Aorta (tissue), 5 donors: ENCODE measurements around the gene KLHL29. TPM values are rescaled to one million over a fixed set of nuclear protein-coding genes. Genes with fewer than 3 reads are reported as not detected.

Experiments used
- ATAC-seq: fragments of 200-7000 bp; cut with Tn5 transposase; one replicate; pipeline ENCODE4 v1.9.1; 2022; ENCODE audit warnings: moderate library complexity; ENCODE audit not compliant: low FRiP score
- DNase-seq, 2 donors: peaks; one replicate each; pipeline ENCODE4 v3.0.0-alpha.2; 2020
- H3K27ac ChIP-seq, 2 donors: one replicate each; pipeline ENCODE4 v1.5.1; 2013; ENCODE audit warnings: low read length in 2 of 2, mild to moderate bottlenecking in 2 of 2, moderate library complexity in 2 of 2, control low read depth in 1 of 2, inconsistent platforms in 1 of 2, low read depth in 1 of 2
- H3K27me3 ChIP-seq, 2 donors: one replicate each; pipeline ENCODE4 v1.6.1; 2013; ENCODE audit warnings: control low read depth in 1 of 2, low read length in 1 of 2, mild to moderate bottlenecking in 1 of 2, moderate library complexity in 1 of 2; ENCODE audit not compliant: insufficient read depth in 2 of 2, control insufficient read depth in 1 of 2
- H3K36me3 ChIP-seq, 2 donors: one replicate each; pipeline ENCODE4 v1.6.1; 2013; ENCODE audit warnings: control low read depth in 1 of 2, low read length in 1 of 2, mild to moderate bottlenecking in 1 of 2; ENCODE audit not compliant: insufficient read depth in 2 of 2, control insufficient read depth in 1 of 2
- H3K4me1 ChIP-seq, 2 donors: one replicate each; pipeline ENCODE4 v1.6.1; 2013; ENCODE audit warnings: low read length in 2 of 2, control low read depth in 1 of 2, mild to moderate bottlenecking in 1 of 2, moderate library complexity in 1 of 2; ENCODE audit not compliant: insufficient read depth in 2 of 2, control insufficient read depth in 1 of 2
- H3K4me3 ChIP-seq, 2 donors: one replicate each; pipeline ENCODE4 v1.5.1; 2013; ENCODE audit warnings: low read length in 2 of 2, control low read depth in 1 of 2, mild to moderate bottlenecking in 1 of 2
- H3K9me3 ChIP-seq: one replicate; pipeline ENCODE4 v1.6.1; 2013; ENCODE audit warnings: mild to moderate bottlenecking, low read length; ENCODE audit not compliant: control insufficient read depth
- WGBS, 2 donors: extraction: QIAGEN DNeasy Blood & Tissue Kit; methylation state at CpG; one replicate each; pipeline ENCODE4 v1.1.7; 2013; 5-methylcytosine and 5-hydroxymethylcytosine counted together
- intact Hi-C, 2 donors: fragments of 100-400 bp; cut with DNase I; formaldehyde crosslinking; loops; one replicate each; pipeline versions ENCODE4 v1.14.2 to v1.15.0; 2022
- polyA plus RNA-seq, 2 donors: library from polyadenylated mRNA; stranded (reverse); fragments of 200-250 nt; gene quantifications; one replicate each; pipeline ENCODE4 v1.2.3, GENCODE V29; 2013
- total RNA-seq, 2 donors: library from RNA; stranded (reverse); fragmentation: NEBNext Ultra II Directional; extraction: Animal tissue kit (Norgen Biotek cat#: 25700); gene quantifications; one replicate each; pipeline ENCODE4 v1.2.1, GENCODE V29; 2021
- donor health status: healthy with polysubstance abuse.
- donor health status: Bipolar disorder and iron deficiency.
- donor health status: DM: no; HTN: no; CAD: no.
- donor health status: DM: no; HTN: no; CAD: no.
- donor health status: DM: yes; HTN: yes; CAD: no.

KLHL29 gene
- total and polyA plus RNA-seq, 4 donors: 0.75 to 13.4 (median 8.1) TPM

DNA sequence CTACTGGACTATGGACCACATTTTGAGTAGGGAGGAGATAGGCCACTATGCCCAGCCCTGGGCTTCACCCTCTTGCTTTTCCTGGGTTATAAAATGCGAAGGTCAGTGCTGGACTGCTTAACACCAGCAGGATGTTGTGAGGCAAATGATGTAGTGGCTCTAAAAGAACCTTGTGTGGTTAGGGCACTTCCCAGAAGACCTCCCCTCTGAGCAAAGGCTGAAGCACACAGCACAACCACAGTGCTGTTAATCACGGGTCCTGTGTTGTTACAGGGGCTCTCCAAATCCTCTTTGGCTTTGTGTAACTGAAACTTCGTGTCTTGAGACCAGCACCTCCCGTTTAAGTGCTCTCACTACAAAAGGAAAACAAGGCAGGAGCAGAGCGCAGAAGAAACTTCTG is 166.9 kb downstream of the KLHL29 start:
- ATAC-seq (no peak), DNase-seq (no peak)
- WGBS, 2 donors: 95% methylated on average over 5 of the region's 5 CpGs
- Histone ChIP-seq H3K9me3 (no peaks in the 10 kb centered on the region), H3K4me1 (no peaks in the 10 kb centered on the region), H3K27me3 (no peaks in the 10 kb centered on the region), H3K27ac (no peak overlapping the region), H3K4me3 (no peak overlapping the region), H3K36me3 (no peaks in the 10 kb centered on the region)
- intact Hi-C loops: no loop called here

GRCh38 chr2:23553561-23553960 is 168.6 kb downstream of the KLHL29 start:
- intact Hi-C loops: no loop called here
- 93 to 94% methylated on average over 10 of the region's 10 CpGs for WGBS, 2 donors

DNA sequence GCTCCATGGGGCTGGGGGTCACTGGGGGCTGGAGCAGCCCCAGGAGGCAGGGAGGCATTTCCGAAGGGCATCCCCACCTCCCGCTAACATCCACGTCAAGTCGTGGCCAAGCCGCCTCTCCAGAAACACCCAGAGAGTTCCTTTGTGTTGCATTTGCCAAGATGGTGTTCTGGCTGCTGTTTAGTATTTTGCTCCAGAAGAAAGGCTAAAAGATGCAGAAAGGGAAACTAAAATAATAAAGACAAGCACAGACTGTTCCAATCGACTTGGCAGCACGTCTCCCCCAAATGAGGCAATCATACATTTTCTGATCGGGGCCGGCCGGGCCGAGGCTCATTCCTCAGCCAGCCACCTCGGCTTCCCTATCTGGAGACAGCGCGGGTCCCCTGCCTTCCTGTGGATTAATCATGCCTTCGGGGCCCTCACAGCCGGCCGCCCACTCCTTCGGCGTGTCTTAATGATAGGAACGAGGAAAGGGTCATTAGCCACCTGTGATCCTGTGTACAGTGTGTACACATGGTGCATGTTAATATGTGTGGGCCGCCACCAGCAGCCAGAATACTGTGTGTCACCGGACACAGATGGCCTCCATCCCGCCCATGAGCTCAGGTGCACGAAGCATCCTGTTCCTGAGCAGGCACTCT is 169.2 kb downstream of the KLHL29 start:
- ATAC-seq: peak; percentile 69
- WGBS, 2 donors: 53 to 54% methylated on average over 24 of the region's 24 CpGs
- DNase-seq: peak; percentile 61 to 83
- Histone ChIP-seq H3K4me1 (no peaks in the 10 kb centered on the region), H3K27ac (peak overlapping the region in 1 of 2 donors; percentile 37), H3K36me3 (no peaks in the 10 kb centered on the region), H3K27me3 (no peaks in the 10 kb centered on the region), H3K4me3 (no peak overlapping the region), H3K9me3 (no peaks in the 10 kb centered on the region)
- intact Hi-C loops: no loop called here

More at GRCh38 chr2:23553561-23553960, 168.6 kb downstream of the KLHL29 start:
- H3K4me3 ChIP-seq: no peak overlapping the region
- no peaks in the 10 kb centered on the region for H3K36me3 ChIP-seq
- ATAC-seq (no peak), DNase-seq (no peak)
- H3K4me1 ChIP-seq: no peaks in the 10 kb centered on the region
- no peaks in the 10 kb centered on the region for H3K9me3 ChIP-seq
- H3K27me3 ChIP-seq: no peaks in the 10 kb centered on the region
- peak overlapping the region in 1 of 2 donors; percentile 37 for H3K27ac ChIP-seq

- Histone ChIP-seq H3K9me3 (no peaks in the 10 kb centered on the region), H3K36me3 (no peaks in the 10 kb centered on the region), H3K4me3 (no peak overlapping the region), H3K4me1 (no peaks in the 10 kb centered on the region), H3K27ac (no peak overlapping the region), H3K27me3 (no peaks in the 10 kb centered on the region)
- no peak for ATAC-seq
- intact Hi-C loops: no loop called here
- no peak for DNase-seq
- 94 to 95% methylated on average over 11 of the region's 11 CpGs for WGBS, 2 donors
Measured at GRCh38 chr2:23555944-23556343, 171.0 kb downstream of the KLHL29 start.

GRCh38 chr2:23556929-23557328 is 171.9 kb downstream of the KLHL29 start:
- 68 to 76% methylated on average over 9 of the region's 9 CpGs for WGBS, 2 donors
- ATAC-seq: no peak

GRCh38 chr2:23557455-23557854 is 172.5 kb downstream of the KLHL29 start:
- 90 to 91% methylated on average over 9 of the region's 9 CpGs for WGBS, 2 donors

More at GRCh38 chr2:23556929-23557328, 171.9 kb downstream of the KLHL29 start:
- no peaks in the 10 kb centered on the region for H3K27me3 ChIP-seq
- no peak overlapping the region for H3K27ac ChIP-seq
- H3K9me3 ChIP-seq: no peaks in the 10 kb centered on the region
- intact Hi-C loops: no loop called here
- no peak for DNase-seq
- H3K4me1 ChIP-seq: no peaks in the 10 kb centered on the region
- H3K36me3 ChIP-seq: no peaks in the 10 kb centered on the region
- no peak overlapping the region for H3K4me3 ChIP-seq

GRCh38 chr2:23559561-23560239 is 174.7 kb downstream of the KLHL29 start:
- WGBS, 2 donors: 91 to 93% methylated on average over 20 of the region's 20 CpGs
- H3K4me1 ChIP-seq: no peaks in the 10 kb centered on the region
- H3K27me3 ChIP-seq: no peaks in the 10 kb centered on the region
- H3K9me3 ChIP-seq: no peaks in the 10 kb centered on the region
- H3K36me3 ChIP-seq: no peaks in the 10 kb centered on the region
- DNase-seq: no peak
- intact Hi-C loops: loop anchor here in 1 of 2 donors (5.0 kb wide), 1 partner anchor 32 kb away; no protein-coding TSS in a partner anchor
- no peak overlapping the region for H3K27ac ChIP-seq
- H3K4me3 ChIP-seq: no peak overlapping the region
- ATAC-seq: no peak

More at GRCh38 chr2:23557455-23557854, 172.5 kb downstream of the KLHL29 start:
- H3K36me3 ChIP-seq: no peaks in the 10 kb centered on the region
- intact Hi-C loops: no loop called here
- no peaks in the 10 kb centered on the region for H3K9me3 ChIP-seq
- ATAC-seq (no peak), DNase-seq (no peak)
- H3K27ac ChIP-seq: no peak overlapping the region
- no peak overlapping the region for H3K4me3 ChIP-seq
- H3K27me3 ChIP-seq: no peaks in the 10 kb centered on the region
- H3K4me1 ChIP-seq: no peaks in the 10 kb centered on the region

- Histone ChIP-seq H3K27me3 (no peaks in the 10 kb centered on the region), H3K27ac (no peak overlapping the region), H3K4me3 (no peak overlapping the region), H3K4me1 (no peaks in the 10 kb centered on the region), H3K9me3 (no peaks in the 10 kb centered on the region), H3K36me3 (no peaks in the 10 kb centered on the region)
- intact Hi-C loops: loop anchor here in 1 of 2 donors (5.0 kb wide), 1 partner anchor 34 kb away; no protein-coding TSS in a partner anchor
- DNase-seq (peak in 1 of 2 donors; percentile 59), ATAC-seq (peak; percentile 25)
- WGBS, 2 donors: 96 to 98% methylated on average over 7 of the region's 7 CpGs
Measured at GRCh38 chr2:23561088-23561487, 176.1 kb downstream of the KLHL29 start.

DNA sequence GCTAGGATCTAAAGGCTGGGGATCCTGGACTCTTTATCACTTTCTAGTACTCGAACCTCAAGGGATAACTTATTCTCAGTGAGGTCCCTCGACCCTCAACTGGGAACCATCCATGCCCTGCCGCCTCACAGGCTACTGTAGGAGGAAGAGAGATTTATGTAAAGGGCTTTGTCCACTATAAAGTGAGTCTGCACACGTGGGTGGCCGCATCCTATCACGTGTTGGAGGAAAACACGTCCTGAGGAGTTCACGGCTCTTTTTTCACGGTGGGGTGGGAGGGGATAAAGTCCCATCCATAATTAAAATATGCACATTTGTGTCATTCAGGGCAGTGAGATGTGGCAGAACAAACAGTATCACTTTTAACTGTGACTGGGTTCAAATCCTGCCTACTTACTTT is 176.6 kb downstream of the KLHL29 start:
- no peak for DNase-seq
- no peak overlapping the region for H3K4me3 ChIP-seq
- intact Hi-C loops: loop anchor here in 1 of 2 donors (5.0 kb wide), 1 partner anchor 34 kb away; no protein-coding TSS in a partner anchor
- no peaks in the 10 kb centered on the region for H3K27me3 ChIP-seq
- no peak overlapping the region for H3K27ac ChIP-seq
- H3K36me3 ChIP-seq: no peaks in the 10 kb centered on the region
- ATAC-seq: no peak
- no peaks in the 10 kb centered on the region for H3K9me3 ChIP-seq
- WGBS, 2 donors: 94 to 95% methylated on average over 9 of the region's 9 CpGs
- H3K4me1 ChIP-seq: no peaks in the 10 kb centered on the region
